Activated effector memory CD4-positive, alpha-beta T cell treated with anti-CD3 and anti-CD28 coated beads, Interleukin-2, amount 50 U/mL, for 16 hours (primary cell): Measurements from ENCODE around the gene RPTOR.
A peak's percentile ranks its signal among the peaks of the same experiment; 100 is the strongest.

Experiments
- DNase-seq: peaks from one replicate; pipeline ENCODE4 v3.0.0-alpha.2; 2020

Gene RPTOR

DNA sequence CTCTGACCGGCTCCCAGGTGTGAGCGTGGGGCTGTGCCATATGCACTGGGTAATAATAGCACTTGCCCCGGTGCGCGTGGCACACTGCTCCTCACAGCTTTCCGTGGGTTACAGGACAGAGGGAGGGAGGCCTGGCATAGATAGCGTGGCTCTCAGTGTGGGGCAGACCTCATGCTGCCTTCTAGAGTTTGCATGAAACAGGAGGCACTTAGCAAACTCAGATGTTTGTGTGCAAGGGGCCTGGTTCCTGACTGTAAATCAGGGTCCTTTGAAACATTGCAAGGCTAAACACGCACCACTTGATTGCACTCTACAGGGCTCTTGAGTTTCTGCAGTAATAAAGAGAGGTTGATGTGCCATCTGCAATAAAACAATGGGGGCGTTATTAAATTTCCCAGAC lies 101.7 kb downstream of the RPTOR start:
- DNase-seq: no peak

DNA sequence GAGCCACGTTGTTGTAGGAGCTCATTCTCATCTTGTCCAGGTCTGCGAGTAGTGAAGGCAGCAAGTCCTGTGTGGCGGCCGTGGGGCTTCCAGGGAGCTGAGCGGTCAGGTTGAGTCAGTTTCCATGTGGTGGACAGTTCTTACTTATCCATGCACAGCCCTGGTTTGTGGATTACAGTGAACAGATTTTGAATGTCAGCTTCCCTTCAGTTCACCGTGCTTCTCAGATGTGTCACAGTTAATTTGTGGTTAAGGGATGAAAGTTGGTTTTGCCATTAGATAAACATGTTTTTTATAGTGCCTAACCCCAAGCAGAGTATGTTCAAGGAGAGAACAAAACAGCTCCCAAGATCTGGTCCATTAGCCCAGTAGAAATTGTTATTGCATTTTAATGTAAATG lies 103.1 kb downstream of the RPTOR start:
- no peak for DNase-seq

- DNase-seq: peak; percentile 70
Observed at GRCh38 chr17:80649200-80649644, 104.6 kb downstream of the RPTOR start.

GRCh38 chr17:80649672-80650330 lies 105.2 kb downstream of the RPTOR start:
- peak; percentile 91 for DNase-seq

DNA sequence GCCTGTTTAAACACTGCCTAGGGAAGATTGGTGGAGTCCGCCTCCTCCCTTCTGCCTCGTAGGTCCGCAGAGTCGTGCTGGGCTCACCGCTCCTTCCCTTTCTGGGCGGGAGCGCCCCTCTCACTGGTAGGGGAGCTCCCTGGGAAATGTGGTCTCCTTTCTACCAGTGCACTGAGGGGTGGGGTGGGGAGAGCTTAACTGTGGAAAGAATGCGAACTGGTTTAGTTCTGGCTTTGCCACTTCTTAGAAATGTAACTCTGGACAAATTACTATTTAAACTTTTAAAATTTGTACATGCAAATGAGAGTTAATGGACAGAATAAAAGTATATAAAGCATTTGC lies 105.7 kb downstream of the RPTOR start:
- DNase-seq: no peak

DNA sequence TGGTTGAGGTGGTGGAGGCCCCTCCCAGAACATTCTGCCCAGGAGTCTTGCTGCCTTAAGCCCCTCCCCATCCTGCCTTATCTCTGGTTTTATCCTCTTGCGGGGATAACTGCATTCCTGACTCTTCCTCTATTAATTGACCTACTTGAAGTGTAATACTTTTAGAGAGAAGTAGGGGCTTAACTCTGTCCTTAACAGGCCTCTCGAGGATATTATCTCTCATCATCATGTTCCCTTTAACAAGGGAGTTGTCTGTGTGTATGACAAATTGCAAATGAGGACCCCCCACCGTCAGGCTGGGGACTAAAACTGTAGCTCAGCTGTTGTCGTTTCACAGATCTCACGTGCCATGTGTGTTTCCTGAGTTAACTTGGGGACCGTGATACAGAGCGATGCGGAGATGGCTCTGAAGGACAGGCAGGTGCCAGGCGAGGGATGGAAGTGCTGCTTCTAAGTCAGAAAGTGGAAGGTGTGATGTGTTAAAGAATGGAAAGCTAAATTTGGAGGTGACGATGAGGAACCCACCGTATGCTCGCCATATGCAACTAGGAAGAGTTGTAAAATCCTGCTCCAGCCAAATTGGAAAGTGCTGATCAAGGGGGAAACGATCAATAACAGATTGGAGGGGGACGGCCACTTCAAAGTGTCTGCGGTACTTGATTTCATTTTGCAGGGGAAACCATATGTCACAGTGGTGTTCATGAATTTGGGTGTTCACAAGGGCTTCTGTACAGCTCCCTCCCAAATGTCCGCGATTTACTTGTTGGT lies 106.3 kb downstream of the RPTOR start:
- no peak for DNase-seq

DNA sequence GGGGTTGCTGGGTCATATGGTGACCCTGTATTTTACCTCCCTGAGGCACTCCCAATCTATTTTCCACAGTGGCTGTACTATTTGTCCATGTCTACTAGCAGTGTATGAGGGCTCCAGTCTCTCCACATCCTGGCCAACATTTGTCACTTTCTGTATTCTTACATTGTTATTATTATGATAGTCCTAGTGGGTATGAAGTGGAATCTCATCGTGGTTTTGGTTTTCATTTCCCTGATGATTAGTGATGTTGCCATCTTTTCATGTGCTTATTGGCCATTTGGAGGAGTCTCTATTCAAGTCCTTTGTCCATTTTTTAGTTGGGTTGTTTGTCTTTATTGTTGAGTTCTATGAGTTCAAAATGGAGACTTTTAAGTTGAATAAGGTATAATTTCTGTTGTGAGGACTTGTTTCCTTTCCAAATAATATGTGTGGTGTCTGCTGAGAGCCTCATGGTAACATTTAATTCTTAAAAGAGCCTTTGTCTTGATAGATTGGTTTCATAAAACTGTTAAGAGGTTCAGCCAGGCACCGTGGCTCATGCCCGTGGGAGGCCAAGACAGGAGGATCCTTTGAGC lies 108.2 kb downstream of the RPTOR start:
- no peak for DNase-seq

DNA sequence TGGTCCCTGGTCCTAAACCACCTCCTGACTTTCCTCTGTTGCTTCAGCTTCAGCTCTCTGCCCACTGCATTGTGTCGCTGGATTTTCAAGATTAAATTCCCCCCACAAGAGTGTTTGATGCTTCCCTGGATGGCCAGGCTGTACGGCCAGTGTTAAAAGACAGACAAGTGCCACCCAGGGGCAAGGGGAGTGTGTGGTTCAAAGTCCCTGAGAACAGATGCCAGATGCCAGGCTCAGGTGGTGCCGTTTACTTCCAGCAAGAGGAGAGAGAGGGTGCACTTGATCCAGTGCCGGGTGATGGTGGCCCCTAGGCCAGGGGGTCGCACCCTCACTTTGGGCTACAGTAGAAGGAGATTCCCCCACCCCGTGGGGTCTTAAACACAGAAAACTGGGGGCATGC lies 109.2 kb downstream of the RPTOR start:
- DNase-seq: no peak

GRCh38 chr17:80655608-80656007 lies 111.0 kb downstream of the RPTOR start:
- no peak for DNase-seq

DNA sequence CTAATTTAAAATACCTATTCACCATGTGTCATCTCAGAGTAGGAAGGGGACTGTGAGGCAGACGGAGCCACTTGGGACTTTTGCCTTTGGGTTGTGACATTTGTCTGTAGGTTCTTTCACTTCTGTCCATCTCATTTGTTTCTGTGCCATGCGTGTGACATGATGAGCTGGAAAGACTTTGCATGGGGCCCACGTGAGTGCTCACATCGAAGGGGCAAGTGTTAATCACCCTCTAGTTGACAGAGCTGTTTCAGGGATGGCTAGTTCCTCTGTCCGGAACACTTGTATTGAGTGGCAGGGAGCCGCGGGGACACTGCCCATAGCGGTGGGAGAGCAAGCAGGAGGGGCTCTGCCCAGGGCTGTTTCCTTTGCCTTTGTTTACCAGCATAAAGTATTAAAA lies 112.0 kb downstream of the RPTOR start:
- DNase-seq: no peak

DNA sequence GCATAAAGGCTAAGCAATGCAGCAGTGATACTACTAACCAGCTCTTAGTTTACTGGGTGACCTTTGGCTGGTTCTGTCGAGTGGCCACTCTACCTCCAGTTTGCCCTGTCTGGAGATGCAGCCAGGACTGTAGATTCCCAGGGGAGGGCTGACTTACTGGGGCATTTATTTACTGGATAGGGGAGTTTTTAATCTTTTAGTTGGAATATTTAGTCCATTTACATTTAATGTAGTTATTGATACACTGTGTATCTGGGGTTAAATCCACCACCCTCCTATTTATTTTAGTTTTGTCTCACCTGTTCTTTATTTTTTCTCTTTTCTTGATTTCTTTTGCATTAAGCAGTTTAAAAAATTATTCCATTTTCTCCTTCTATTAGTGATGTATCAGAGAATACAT lies 112.9 kb downstream of the RPTOR start:
- DNase-seq: no peak

GRCh38 chr17:80658821-80659220 lies 114.2 kb downstream of the RPTOR start:
- no peak for DNase-seq

- no peak for DNase-seq
Observed at GRCh38 chr17:80659651-80660050, 115.0 kb downstream of the RPTOR start.

DNA sequence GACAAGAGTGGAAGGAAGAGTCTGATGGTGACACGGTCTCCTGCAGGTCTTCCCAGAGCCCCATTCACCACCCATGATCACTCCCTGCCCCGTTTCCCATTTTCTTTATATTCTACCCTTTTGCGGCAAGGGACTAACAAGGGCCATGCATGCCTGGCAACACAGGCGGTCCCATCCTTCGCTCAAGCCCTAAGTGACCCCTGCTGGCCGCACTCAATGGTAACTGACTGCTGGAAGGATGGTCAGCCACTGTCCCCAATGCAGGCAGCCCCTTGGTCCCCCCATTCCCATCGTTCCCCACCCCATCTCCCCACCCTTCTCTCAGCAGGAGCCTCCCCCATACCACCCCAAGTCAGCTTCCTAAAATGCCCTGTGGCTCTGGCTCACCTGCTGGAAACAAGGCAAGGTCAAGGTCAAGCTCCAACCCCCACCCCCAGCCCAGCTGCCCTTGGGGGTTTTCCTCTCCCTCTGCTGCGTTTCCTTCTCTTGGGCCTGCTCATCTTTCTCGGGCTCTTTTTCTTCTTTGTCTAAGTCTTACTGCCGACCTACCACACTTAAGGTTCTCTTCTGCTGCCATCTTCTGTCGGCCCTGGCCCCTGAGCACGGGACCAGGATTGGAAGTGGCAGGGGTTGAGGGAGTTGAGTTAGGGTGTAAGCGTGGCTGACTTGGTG lies 116.0 kb downstream of the RPTOR start:
- DNase-seq: no peak

GRCh38 chr17:80662557-80662956 lies 117.9 kb downstream of the RPTOR start:
- DNase-seq: no peak

DNA sequence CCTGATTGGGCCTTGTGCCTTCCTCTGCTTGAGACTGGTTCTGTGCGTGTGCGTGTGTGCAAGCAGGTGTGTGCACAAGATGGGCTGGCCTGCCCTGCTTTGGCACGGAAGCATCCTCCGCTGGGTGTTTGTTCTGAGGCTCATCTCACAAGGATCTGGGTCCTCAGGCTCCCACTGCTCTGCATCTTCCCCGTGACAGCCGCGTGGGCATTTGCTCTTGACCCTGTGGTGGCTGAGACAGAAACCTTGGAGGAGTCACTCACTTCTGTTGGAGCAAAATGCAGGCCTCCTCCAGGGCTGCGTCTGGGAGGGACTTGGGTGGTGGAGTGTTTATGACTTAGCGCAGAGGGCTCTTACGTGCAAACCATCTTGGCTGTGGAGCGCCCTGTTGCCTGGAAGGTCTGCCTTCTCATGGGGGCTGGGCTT lies 119.2 kb downstream of the RPTOR start:
- DNase-seq: peak; percentile 73

DNA sequence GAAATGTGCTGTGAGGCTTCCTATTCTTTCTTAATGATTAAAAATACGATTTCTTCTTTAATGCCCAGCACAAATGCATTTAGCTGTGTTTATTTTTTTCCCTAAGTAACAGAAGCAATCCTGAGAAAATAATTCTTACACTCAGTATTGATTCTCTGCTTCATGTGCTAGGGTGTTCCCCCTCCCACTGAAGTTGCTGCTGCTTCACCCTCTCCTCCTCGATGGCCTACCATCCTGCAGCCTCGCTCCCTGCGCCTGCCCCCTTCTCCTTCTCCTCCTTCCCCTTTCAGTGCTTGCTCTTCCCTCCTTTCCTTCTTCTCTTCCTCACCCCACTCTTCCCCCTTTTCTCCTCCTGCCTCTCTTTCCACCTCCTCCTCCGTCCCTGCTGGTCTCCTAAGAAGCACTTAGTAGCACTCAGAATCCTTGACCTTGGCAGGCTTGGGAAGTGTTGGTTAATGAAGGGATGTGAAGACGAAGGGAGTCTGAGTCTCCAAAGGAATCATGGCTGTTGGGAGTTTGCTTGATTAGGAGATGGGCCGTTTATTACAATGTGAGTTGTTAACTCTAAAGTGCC lies 119.7 kb downstream of the RPTOR start:
- no peak for DNase-seq

- DNase-seq: no peak
Observed at GRCh38 chr17:80665792-80666191, 121.2 kb downstream of the RPTOR start.

DNA sequence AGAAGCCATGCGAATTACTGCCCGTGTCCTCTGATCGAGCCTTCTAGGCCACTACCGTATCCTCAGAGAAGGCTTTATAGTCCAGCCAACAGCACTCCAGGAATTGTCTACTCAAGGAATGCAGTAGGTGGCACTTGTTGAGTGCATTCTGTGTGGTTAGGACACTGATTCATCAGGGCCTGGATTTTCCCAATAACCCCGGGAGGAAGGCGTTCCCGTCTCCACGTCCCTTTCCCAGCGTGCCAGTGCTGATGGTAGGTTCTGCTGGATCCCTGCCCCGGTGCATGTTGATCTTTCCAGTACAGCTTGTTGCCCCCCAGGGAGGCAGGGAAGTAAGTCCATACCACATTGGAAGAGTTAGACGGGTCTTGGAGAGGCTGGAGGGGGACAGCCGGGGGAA lies 122.2 kb downstream of the RPTOR start:
- DNase-seq: no peak

GRCh38 chr17:80667462-80668277 lies 123.0 kb downstream of the RPTOR start:
- no peak for DNase-seq

DNA sequence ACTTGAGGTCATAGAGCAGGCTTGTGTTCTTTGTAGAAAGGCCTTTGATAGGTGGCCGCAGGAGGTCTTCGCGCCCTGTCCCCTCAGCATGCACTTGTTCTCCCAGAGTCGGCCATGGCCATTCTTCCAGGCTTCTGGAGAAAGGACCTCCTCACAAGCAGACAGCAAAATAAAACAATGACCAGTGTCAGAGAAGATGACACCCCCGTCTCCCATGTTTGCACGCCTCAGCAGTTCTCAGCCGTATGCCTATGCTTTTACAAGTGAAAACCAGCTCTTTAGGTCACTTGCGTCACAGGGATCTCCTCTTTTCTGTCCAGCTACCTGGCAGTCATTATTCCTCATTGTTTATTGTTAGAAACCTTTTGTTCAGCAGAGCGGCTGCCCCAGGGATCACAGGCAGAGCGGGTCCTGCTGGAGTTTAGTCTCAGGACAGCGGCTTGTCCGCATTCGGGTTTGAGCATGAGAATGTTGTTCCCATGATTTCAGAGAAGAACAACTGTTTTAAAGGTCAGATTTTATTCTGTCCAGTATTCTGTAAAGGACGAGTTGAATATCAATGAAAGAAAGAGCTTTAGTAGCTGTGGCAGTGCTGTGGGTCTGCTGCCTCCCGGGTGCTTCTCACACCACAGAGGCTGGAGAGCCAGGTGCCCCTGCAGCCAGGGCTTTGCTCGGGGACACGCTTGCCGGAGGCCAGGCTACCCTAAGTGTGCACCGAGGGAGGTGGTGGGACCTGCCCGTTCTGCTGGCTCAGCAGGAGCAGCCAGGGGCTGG lies 123.9 kb downstream of the RPTOR start:
- no peak for DNase-seq
